SHP77 (cell line): ENCODE data around the gene MYO7B.
"Not testable (repeated sequence)": the region's sequence is repeated elsewhere in the genome, so short reads cannot be mapped to it uniquely, and the experiment has no call there.

Experiments
- DNase-seq, 2 experiments: peaks; one replicate each; lab custom pipeline; 2025; lab: John Stamatoyannopoulos, UW

MYO7B gene

DNA sequence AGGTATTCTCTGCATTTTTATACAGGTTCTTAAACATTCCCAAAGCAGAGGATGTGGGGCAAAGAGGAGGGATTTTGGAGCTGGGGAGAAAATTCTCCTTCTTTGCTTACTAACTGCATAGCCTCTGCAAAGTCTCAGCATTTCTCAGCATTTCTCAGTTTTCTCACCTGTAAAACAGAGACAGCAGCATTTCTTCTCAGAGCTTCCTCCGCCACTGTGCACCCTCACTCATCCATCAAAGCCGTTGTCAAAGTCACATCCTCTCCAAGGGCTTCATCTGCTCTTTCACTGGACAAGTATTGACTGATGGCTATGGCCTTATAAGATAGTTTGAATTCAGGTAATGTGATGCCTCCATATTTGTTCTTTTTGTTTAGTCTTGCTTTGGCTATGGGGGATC is 17.4 kb downstream of the MYO7B start:
- no peak for DNase-seq

DNA sequence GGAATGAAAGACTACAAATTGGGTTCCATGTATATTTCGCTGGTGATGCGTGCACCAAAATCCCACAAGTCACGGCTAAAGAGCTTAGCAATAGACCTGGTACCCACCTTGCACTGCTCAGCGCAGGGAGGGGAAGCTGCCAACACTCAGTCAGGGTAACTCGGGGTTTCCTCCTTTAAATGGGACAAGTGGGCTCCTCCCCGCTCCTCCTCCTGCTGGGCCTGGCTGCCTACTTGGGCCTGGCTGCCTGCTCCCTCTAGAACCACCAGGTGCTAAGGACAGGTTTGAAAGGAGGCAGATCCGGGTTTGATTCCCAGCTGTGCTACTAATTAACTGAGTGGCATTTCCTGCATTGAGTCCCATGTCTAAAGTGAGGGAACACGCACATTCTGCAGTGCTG is 23.4 kb downstream of the MYO7B start:
- no peak for DNase-seq

DNA sequence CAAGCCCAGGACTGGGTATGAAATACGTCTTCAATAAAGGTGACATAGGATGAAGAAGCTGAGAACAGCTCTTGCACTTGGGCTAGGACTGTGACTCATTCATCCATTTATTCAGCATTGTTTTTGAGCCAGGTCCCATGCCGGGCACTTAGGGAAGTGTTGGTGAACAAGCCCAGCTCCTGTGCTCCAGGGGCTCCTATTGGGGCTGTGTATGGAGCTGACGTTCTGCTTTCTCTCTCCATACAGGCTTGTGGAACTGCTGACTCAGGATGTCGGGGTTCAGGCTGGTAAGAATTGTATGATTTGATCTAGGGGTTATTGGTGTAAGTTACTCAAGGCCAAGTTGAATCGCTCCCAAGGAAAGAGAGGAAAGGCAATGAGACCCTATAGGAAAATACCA is 24.0 kb downstream of the MYO7B start:
- no peak for DNase-seq

DNA sequence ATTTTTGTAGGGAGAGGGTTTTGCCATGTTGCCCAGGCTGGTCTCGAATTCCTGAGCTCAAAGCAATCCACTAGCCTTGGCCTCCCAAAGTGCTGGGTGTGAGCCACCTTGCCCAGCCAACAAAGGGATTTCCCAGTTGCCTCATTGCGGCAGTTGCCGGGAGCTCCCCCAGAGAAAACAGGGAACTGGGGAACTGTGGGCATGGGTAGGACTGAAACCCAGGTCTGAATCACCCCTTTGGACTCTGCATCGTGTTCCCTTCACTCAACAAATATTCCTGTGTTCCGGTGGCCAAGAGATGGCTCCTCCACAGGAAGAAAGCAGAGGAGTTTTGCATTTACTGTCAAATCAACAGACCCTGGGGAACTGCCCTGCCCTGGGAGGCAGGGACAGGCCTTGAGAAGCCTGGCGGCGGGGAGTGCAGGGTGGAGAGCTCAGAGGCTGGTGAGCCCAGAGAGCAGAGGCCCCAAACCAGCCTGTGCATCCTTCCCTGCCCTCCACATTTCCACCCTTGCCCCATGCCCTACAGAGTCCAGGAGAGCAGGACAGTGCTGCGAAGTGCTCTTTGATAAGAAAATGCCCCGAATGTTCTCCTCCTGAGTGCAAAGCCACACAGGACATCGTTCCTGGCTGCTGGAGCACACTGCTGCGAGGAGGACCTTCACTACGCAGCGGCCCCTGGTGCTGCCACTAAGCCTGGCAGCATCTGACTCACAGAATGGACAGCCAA is 24.9 kb downstream of the MYO7B start:
- DNase-seq = no peak

DNA sequence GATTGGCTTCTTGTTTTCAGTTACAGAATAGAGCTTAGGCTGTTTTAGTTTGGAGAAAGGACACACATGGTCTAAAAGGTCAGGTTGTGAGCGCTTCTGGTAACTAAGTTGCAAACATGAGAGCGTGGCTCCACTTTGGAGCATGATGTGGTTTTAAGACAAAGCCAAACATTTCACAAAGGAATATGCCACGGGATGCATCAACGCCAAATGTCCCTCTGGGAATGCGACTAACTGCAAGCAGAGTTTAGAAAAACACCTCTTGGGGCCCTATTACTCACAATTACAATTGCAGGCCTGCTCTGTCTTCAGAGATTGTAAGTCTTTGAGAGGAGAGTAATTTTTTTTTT is 25.4 kb downstream of the MYO7B start:
- DNase-seq = no peak

DNA sequence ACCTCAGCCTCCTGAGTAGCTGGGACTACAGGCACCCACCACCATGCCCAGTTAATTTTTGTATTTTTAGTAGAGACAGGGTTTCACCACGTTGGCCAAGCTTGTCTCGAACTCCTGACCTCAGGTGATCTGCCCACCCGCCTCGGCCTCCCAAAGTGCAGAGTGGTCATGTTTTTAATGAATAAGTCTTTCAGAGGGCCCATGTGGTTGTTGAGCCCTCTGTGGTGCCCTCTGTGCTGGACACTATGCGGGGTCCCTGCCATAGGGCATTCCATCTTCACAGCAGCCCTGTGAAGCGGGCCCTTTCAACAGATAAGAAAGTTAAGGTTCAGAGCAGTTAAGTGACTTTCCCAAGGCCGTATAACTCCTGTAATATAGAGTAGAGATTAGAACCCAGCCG is 25.9 kb downstream of the MYO7B start:
- no peak for DNase-seq

DNA sequence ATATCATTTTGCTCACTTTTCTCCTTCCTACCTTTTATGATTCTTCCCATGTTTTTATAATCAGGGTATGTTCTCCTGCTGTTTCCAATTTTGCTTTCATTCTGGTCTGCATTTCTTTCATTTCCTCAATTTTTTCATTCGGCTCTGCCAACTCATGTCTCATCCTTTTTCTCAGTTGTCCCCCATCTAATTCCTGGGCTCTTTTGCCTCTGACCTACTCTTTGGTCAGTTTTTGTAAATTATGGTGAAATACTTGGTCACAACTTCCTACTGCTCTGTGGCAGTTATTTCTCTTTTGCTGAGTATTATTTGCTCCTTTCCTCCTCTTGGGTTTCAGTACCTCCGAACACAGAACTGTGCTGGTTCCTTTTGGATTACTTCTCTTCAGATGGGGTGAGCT is 27.5 kb downstream of the MYO7B start:
- DNase-seq = no peak

DNA sequence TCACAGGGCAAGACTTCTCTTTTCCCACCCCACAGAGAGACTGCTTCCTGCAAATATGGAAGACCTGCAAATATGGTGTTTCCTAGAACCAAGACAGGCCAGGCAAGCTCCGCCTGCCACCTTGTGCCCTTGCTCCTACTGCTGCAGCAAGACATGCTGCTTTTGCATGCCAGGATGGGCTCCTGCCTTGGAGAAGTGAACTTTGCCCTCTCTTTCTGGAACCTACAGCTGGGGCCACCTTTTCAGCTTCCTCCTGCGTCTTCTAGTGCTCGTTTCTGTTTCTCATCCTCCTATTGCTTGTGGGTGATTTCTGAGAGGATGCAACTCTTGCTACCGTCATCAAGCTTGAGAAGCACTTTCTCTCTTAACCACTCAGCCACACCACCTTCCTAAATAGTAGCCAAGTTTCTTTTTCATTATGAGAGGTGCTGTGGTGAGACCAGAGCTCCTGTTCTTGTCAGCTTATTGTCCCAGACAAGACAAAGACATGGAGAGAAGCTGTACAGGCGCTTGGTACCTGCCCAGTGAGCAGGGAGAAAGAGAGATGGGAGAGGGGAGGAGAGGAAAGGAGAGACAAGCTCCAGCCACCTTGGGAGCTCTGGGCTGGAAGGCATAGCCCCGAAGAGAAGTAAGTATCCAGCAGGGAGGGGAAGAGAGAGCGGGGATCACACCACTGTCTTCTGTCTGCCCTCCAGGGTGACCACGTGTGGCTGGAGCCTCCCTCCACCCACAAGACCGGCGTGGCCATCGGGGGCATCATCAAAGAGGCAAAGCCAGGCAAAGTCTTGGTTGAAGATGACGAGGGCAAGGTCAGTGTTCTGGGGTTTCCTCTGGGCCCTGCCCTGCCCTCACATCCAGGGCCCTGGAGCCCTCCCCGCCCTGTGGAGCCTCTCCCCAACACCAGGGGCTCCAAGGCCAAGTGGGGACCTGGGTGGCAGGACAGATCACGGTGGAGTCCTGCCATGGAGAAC is 28.3 kb downstream of the MYO7B start:
- no peak for DNase-seq

DNA sequence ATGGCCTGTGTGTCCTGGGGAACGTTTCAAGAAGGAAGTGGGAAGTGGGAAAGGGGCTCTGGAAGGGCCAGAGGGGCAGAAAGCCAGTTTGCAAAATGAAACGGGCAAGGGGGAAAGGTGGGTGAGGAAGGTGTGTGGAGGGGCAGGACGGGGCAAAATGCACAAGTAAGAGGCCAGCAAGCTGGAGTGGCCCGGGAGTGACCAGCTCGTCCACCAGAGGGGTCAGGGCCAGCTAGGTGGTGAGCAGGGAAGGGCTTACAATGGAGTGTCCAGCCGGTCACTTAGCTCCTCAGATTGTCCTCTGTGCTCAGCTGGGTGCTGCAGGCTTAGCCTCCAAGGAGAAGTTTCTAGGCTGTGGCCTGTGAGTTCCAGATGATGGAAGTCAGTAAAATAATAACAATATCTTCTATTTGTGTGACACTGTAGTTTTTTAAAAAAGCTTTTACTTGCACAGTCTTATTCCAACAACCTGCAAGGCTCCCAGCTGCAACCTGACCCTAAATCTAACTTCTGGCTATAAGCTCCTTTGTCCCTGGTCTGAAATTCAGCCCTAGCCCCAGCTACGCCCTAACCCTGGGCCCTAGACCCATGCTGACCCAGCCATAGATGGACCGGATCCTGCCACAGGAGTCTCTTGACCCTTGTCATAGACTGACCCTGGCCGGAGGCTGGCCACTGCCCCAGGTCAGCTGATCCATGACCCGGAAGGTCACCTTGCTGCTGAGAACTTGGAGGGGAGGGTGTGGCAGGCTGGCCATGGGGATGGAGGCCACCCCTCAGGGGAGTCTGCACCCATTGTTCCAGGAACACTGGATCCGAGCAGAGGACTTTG is 29.2 kb downstream of the MYO7B start:
- DNase-seq = no peak

DNA sequence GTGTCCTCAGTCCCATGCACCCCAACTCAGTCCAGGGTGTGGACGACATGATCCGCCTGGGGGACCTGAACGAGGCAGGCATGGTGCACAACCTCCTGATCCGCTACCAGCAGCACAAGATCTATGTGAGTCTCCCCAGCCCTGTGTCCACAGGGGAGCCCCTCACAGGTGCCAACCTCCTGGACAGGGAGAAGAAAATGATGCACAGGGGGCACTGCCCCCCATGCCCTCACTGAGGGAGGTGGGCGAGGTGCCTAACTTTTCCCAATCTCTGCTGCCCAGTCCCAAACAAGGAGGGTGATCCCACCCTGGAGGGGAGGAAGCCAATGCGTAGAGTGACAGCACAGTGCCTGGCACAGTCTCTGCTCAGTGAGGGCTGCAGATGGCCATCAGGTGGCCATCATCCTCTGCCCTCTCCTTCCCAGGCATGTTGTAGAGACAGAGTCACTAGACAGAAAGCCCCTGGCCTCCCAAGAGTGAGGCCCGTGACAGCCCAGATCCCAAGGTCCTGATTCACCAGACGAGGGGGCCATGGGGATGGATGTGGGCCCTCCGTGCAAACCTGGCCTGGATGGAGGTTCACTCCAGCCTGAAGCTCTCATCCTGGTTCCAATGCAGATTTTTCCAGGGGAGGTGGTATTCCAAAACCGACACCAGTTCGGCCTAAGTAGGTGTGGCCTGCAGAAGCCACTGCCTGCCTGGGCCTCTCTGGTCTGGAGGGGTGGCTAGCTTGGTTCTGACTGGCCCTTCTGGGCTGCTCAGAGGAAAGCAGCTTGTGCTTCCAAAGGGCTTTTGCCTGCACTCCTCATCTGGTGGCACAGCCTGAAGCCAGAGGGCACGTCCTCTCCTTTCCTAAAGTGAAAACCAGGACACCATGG is 30.0 kb downstream of the MYO7B start:
- no peak for DNase-seq

DNA sequence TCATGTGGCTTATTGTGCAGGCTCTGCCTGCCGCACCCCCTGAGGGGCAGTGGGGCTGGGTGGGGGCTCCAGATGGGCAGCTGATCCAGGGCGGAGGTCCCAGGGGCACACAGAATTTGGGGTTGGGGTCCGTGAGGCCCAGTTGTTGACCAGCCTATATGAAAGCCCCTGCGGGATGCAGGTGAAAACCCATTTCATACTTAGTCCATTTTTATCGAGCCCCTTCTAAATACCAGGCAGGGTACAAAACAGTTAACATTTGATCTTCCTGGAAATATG is 30.6 kb downstream of the MYO7B start:
- no peak for DNase-seq

DNA sequence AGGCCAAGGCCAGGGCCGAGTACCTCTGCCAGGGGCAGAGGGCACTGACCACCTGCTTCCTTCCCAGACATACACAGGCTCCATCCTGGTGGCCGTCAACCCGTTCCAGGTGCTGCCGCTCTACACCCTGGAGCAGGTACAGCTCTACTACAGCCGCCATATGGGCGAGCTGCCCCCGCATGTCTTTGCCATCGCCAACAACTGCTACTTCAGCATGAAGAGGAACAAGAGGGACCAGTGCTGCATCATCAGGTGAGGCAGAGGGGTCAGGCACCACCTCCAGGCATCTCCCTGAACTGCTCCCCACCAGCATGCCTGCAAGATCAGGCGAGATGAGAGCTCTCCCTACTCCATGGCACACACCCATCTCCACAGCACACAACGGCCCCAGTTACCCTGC is 31.1 kb downstream of the MYO7B start:
- no peak for DNase-seq

DNA sequence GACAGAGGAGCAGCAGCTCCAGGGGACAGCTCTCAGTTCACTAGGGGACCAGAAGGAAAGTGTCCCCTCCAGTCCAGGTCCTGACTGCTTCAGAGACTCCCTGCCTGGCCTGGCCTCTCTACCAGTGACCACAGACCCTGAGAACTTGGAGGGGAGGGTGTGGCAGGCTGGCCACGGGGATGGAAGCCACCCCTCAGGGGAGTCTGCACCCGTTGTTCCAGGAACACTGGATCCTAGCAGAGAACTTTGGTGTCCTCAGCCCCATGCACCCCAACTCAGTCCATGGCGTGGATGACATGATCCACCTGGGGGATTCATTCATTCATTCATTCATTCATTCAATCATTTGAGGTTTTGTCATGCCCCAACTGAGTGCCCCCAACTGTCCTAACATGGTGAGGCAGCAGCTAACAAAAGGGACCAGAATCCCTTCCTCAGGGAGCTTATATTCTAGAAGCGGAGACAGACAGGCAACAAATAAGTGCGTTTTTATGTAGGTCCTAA is 31.9 kb downstream of the MYO7B start:
- DNase-seq = no peak

DNA sequence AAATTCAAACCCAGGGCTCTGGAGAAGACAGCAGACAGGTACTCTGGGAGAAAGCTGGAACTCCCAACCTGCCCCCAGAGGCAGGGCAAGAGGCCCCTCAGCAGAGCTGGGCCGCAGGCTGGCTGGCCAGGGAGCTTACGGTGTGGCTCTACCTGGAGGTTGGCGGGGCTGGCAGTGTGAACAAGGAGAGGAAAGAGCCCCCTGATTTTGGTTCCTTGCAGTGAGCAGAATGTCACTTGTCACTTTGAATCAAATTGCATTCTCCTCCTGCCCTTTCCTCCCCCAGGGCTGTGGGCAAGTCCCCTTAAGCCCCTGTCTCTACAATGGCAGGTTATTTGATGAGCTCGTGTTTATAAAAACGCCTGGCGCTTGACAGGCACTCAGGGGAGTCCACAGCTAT is 32.6 kb downstream of the MYO7B start:
- DNase-seq = no peak

DNA sequence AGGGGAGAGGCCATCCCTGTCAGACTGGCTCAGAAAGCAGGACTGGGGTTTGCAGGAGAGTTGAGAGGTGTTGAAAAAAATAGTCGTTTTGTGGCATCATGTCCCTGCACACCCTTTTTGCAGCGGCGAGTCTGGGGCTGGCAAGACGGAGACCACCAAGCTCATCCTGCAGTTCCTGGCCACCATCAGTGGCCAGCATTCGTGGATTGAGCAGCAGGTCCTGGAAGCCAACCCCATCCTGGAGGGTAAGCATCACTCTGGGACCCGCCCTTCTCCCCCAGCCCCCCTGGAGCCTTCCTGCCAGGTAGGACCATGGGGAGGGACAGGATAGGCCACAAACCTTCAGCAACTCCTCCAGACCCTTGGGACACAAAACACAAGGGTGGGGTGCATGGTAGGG is 34.2 kb downstream of the MYO7B start:
- no peak for DNase-seq

DNA sequence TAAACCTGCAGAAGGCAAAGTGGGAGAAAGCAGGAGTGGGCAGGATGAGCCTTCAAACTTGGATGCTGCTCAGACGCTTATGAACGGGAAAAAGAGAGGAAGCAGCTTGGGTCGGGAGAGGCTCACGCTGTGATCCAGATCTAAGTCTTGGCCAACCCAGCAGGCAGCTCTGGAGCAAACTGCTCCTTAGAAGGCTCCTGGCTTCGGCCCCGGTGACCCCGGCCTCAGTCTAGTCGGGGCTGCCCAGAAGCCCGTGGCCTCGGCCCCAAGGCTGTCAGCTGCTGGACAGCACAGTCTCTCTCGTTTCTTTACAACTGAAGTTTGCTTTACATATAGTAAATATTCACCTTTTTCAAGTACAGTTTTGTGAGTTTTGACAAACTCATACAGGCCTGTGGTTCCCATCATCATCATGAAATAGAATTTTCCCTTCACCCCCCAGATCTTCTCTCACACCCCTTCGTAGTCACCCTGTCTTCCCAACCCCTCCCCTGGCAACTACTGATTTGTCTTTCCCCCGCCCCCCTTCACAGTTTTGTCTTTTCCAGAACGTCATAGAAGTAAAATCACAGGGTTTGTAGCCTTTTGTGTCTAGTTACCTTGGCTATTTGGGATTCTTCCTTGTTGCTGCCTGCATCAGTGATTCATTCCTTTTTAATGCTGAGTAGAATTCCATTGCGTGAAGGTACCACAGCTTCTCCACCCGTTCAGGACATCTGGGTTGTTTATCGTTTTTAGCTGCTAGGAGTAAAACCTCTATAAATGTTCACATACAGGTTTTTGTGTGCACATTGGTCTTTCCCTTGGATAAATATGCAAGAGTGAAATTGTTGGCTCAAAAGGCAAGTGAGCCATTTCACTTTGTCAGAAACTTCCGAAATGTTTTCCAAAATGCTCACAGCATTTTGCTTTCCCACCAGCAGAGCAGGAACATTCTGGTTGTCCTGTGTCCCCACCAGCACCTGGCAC is 35.1 kb downstream of the MYO7B start:
- no peak for DNase-seq

DNA sequence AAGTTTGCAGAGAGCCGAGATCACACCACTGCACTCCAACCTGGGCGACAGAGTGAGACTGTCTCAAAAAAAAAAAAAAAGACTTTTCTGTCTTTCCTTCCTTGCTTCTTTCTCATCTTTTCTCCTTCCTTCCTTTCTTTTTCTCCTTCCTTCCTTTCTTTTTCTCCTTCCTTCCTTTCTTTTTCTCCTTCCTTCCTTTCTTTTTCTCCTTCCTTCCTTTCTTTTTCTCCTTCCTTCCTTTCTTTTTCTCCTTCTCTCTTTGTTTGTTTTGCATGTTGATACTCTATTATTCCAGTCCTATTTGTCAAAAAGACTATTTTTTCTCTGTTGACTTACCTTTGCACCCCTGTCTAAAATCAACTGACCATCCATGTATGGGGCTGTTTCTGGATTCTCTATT is 36.9 kb downstream of the MYO7B start:
- DNase-seq = not testable (repeated sequence)

DNA sequence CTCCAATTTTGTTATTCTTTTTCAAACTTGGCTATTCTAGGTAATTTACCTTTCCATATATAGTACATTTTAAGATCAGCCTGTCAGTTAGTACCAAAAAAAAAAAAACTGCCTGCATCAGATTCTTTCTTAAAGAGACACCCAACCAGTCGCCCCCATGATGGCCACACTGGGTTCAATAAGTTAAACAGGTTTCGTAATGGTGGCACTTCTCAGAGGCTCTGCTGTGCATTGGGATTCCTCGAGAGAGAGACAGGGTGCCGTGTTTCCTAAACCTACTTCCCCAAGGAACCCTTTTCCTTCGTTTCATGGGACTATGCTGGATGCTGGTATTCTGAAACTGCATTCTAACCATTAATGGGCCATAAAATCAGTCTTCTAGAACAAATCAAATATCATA is 37.4 kb downstream of the MYO7B start:
- DNase-seq = no peak

DNA sequence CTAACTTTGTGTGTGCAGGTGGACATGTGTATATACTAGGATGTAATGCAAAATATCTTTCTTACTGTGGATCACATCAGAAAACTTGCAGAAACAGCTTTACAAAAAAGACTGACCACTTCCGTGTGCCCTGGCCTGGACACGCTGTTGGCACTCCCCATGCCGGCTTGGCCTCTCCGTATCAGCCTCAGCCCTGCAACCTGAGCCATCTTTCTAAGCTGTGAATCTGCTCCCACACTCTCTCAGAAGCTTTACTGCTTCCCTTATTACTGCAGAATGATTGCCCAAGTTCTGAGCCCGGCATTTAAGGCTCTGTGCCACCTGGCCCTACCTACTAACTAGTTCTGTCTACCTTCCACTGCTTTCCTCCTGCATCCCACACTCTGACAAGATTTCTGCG is 37.8 kb downstream of the MYO7B start:
- DNase-seq = no peak

DNA sequence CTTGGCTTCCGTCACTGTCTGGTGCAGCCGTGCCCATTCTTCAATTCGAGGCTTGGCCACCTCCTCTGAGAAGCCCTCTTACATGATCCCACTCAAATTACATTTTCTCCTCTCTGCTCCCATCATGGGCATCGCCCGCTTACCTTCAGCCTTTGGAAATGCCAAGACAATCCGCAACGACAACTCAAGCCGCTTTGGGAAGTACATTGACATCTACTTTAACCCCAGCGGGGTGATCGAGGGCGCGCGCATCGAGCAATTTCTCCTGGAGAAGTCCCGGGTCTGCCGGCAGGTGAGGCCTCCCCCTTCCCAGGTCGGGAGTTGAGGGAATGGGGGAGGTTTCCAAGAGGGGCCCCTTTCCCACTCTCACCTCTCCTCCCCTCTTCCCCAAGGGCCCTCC is 38.3 kb downstream of the MYO7B start:
- no peak for DNase-seq
